Left lung (tissue), 10 donors: ENCODE data around the gene CLDN1. TPM values are rescaled to one million over a fixed set of nuclear protein-coding genes. Genes with fewer than 3 reads are reported as not detected.
A peak's percentile ranks its signal among the peaks of the same experiment; 100 is the strongest.

ENCODE experiments used
- ATAC-seq: fragments of 200-7000 bp; cut with Tn5 transposase; one replicate; pipeline ENCODE4 v1.9.1; 2020; ENCODE audit warnings: moderate library complexity
- DNase-seq, 4 donors: peaks; one replicate each; pipeline ENCODE4 v3.0.0-alpha.2; 2013 to 2020
- H3K27ac ChIP-seq, 2 donors: fragments of 200-600 bp; sonication (generic) in 1 of 2; one replicate each; pipeline versions ENCODE4 v1.5.0 to v1.8.0; 2020 to 2021
- H3K27me3 ChIP-seq, 2 donors: fragments of 200-600 bp; sonication (generic) in 1 of 2; one replicate each; pipeline versions ENCODE4 v1.5.0 to v1.8.0; 2020 to 2021
- H3K36me3 ChIP-seq, 2 donors: fragments of 200-600 bp; sonication (generic) in 1 of 2; one replicate each; pipeline versions ENCODE4 v1.5.0 to v1.8.0; 2020 to 2021
- H3K4me1 ChIP-seq, 2 donors: fragments of 200-600 bp; one replicate each; pipeline ENCODE4 v1.8.0; 2021
- H3K4me3 ChIP-seq, 2 donors: fragments of 200-600 bp; sonication (generic) in 1 of 2; one replicate each; pipeline versions ENCODE4 v1.5.0 to v1.8.0; 2020 to 2021; ENCODE audit warnings: mild to moderate bottlenecking in 1 of 2
- H3K9me3 ChIP-seq, 2 donors: fragments of 200-600 bp; sonication (generic) in 1 of 2; one replicate each; pipeline versions ENCODE4 v1.5.0 to v1.8.0; 2020 to 2021
- CTCF ChIP-seq, 2 donors: fragments of 200-600 bp; sonication (generic) in 1 of 2; IDR thresholded peaks; one replicate each; pipeline versions ENCODE4 v1.5.0 to v1.8.0; 2021; ENCODE audit warnings: antibody characterized with exemption in 2 of 2
- intact Hi-C, 2 donors: fragments of 100-400 bp; cut with DNase I; formaldehyde crosslinking; loops; one replicate each; pipeline versions ENCODE4 v1.11.2 to v1.14.2; 2022
- polyA plus RNA-seq, 6 donors: library from polyadenylated mRNA; unstranded; fragments of 120-200 nt; gene quantifications; one replicate each; pipeline ENCODE4 v1.2.1, GENCODE V29; 2013; ENCODE audit not compliant: insufficient read length in 6 of 6
- total RNA-seq, 2 donors: library from RNA; stranded (reverse); fragmentation: NEBNext Ultra II Directional; extraction: Animal tissue kit (Norgen Biotek cat#: 25700); gene quantifications; one replicate each; pipeline ENCODE4 v1.2.1, GENCODE V29; 2021
- donor health status: DM: no; HTN: yes; CAD: no.
- donor health status: DM: no; HTN: no; CAD: no.

CLDN1 gene
- total and polyA plus RNA-seq, 8 donors, result 1.3 to 78.8 (median 2.9) TPM

GRCh38 chr3:190326361-190326760 lies 4.1 kb upstream of the CLDN1 start:
- no peak for TF ChIP-seq CTCF (IDR thresholded peaks at IDR 0.05)
- intact Hi-C loops, result loop anchor here in 1 of 2 donors (10.0 kb wide), 2 partner anchors 102 to 362 kb away; no protein-coding TSS in a partner anchor
- H3K27me3 ChIP-seq, result peaks cover 0 to 20% of the 10 kb centered on the region in 2 donors
- peak overlapping the region; percentile 16 to 63 for H3K27ac ChIP-seq
- no peak for DNase-seq
- peaks cover 7 to 11% of the 10 kb centered on the region in 2 donors for H3K4me1 ChIP-seq
- no peaks in the 10 kb centered on the region for H3K36me3 ChIP-seq
- no peaks in the 10 kb centered on the region for H3K9me3 ChIP-seq
- ATAC-seq, result no peak
- no peak overlapping the region for H3K4me3 ChIP-seq

- H3K36me3 ChIP-seq, result no peaks in the 10 kb centered on the region
- TF ChIP-seq CTCF (IDR thresholded peaks at IDR 0.05), result no peak
- no peaks in the 10 kb centered on the region for H3K9me3 ChIP-seq
- H3K27ac ChIP-seq, result peak overlapping the region; percentile 16 to 63
- H3K4me3 ChIP-seq, result no peak overlapping the region
- peaks cover 0 to 24% of the 10 kb centered on the region in 2 donors for H3K27me3 ChIP-seq
- ATAC-seq (peak; percentile 21), DNase-seq (no peak)
- intact Hi-C loops, result loop anchor here in 1 of 2 donors (10.0 kb wide), 2 partner anchors 101 to 361 kb away; no protein-coding TSS in a partner anchor
- H3K4me1 ChIP-seq, result peaks cover 7 to 11% of the 10 kb centered on the region in 2 donors
Observed at GRCh38 chr3:190325923-190326322, 3.7 kb upstream of the CLDN1 start.

- Histone ChIP-seq H3K4me3 (peak overlapping the region; percentile 40 to 53), H3K27ac (peak overlapping the region in 1 of 2 donors; percentile 60), H3K4me1 (peaks cover 8 to 11% of the 10 kb centered on the region in 2 donors), H3K27me3 (peaks cover 0 to 25% of the 10 kb centered on the region in 2 donors), H3K36me3 (no peaks in the 10 kb centered on the region), H3K9me3 (no peaks in the 10 kb centered on the region)
- ATAC-seq, result peak; percentile 25
- intact Hi-C loops, result loop anchor here in 1 of 2 donors (10.0 kb wide), 2 partner anchors 98 to 358 kb away; no protein-coding TSS in a partner anchor
- DNase-seq, result no peak
- TF ChIP-seq CTCF (IDR thresholded peaks at IDR 0.05), result no peak
Observed at GRCh38 chr3:190323246-190323626, 990 bp upstream of the CLDN1 start.

GRCh38 chr3:190322604-190323245 lies 479 bp upstream of the CLDN1 start:
- Histone ChIP-seq H3K36me3 (no peaks in the 10 kb centered on the region), H3K27me3 (peaks cover 0 to 25% of the 10 kb centered on the region in 2 donors), H3K4me3 (peak overlapping the region; percentile 40 to 53), H3K4me1 (peaks cover 11 to 13% of the 10 kb centered on the region in 2 donors), H3K9me3 (no peaks in the 10 kb centered on the region), H3K27ac (peak overlapping the region; percentile 72 to 78)
- TF ChIP-seq CTCF (IDR thresholded peaks at IDR 0.05), result peak in 1 of 2 donors; percentile 8
- DNase-seq (no peak), ATAC-seq (peak; percentile 25)
- intact Hi-C loops, result loop anchor here in 1 of 2 donors (10.0 kb wide), 2 partner anchors 98 to 358 kb away; no protein-coding TSS in a partner anchor

- intact Hi-C loops, result loop anchor here in 1 of 2 donors (10.0 kb wide), 2 partner anchors 96 to 356 kb away; no protein-coding TSS in a partner anchor
- Histone ChIP-seq H3K27ac (peak overlapping the region in 1 of 2 donors; percentile 78), H3K4me1 (peaks cover 6 to 11% of the 10 kb centered on the region in 2 donors), H3K27me3 (peaks cover 0 to 25% of the 10 kb centered on the region in 2 donors), H3K36me3 (no peaks in the 10 kb centered on the region), H3K4me3 (peak overlapping the region; percentile 40 to 53), H3K9me3 (no peaks in the 10 kb centered on the region)
- no peak for DNase-seq
- TF ChIP-seq CTCF (IDR thresholded peaks at IDR 0.05), result no peak
- ATAC-seq, result no peak
Observed at GRCh38 chr3:190320594-190321362, 1.5 kb downstream of the CLDN1 start.
